Measurements from ENCODE around the gene TMCO4.

The TMCO4 gene

DNA sequence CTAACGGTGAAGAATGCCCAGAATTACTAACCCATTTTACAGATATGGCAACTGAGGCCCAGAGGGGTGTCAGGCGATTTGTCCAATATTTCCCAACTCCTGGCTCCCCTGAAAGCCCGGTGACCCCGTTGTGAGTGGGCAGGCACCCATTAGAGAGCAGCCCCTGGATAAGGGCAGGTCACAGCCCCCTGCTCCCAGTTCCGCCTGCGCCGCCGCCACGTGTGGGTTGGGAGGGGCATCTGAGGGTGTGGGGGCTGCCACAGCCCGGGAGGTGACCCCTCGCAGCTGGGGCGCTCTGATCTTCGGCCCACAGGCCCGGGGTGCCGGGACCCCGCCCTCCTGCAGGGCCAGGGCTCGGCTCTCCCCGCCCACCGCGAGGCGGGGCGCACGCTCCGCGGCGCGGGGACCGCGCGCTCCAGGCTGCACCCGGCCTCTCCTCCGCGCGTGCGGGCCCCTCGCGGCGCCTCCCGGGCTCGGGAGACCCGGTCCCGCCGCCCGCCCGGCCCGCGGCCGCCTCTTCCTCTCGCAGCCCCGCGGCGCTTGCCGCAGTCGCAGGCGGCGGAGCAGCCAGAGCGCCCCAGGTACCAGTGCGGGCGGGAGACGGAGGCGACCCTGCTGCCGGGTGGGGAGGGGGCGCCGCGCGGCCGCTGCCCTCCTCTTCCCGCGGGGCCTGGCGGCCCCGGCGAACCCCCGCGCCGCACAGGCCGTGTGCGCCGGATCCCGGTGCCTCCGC, 135.1 kb downstream of the TMCO4 start, which contains the start of gene HTR6 (continued):
- no peak for TF ChIP-seq ZNF391 (tag by site-specific recombination; IDR thresholded peaks at IDR 0.05; ENCODE audit: borderline replicate concordance, low read depth)
- TF ChIP-seq ZNF221 (tag by site-specific recombination; IDR thresholded peaks at IDR 0.05; ENCODE audit: borderline replicate concordance): no peak
- TF ChIP-seq ZNF214 (tag by site-specific recombination; IDR thresholded peaks at IDR 0.05; ENCODE audit: borderline replicate concordance): no peak
- peak; percentile 58; the same call in 1 of the 2 replicates for TF ChIP-seq EGR2 (tag by site-specific recombination; IDR thresholded peaks at IDR 0.05; ENCODE audit: low read depth)
- TF ChIP-seq, protein P1, sequence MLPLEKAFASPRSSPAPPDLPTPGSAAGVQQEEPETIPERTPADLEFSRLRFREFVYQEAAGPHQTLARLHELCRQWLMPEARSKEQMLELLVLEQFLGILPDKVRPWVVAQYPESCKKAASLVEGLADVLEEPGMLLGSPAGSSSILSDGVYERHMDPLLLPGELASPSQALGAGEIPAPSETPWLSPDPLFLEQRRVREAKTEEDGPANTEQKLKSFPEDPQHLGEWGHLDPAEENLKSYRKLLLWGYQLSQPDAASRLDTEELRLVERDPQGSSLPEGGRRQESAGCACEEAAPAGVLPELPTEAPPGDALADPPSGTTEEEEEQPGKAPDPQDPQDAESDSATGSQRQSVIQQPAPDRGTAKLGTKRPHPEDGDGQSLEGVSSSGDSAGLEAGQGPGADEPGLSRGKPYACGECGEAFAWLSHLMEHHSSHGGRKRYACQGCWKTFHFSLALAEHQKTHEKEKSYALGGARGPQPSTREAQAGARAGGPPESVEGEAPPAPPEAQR (tag by site-specific recombination; IDR thresholded peaks at IDR 0.05): no peak
- TF ChIP-seq ZBTB17 (tag by site-specific recombination; IDR thresholded peaks at IDR 0.05): no peak
- TF ChIP-seq ZNF114 (tag by site-specific recombination; IDR thresholded peaks at IDR 0.05): no peak
- no peak for TF ChIP-seq ZNF138 (tag by site-specific recombination; IDR thresholded peaks at IDR 0.05; ENCODE audit: borderline replicate concordance)
- TF ChIP-seq SP2 (tag by site-specific recombination; IDR thresholded peaks at IDR 0.05): peak; percentile 40
- TF ChIP-seq ZNF521 (tag by site-specific recombination; IDR thresholded peaks at IDR 0.05): no peak
- TF ChIP-seq, protein P2, sequence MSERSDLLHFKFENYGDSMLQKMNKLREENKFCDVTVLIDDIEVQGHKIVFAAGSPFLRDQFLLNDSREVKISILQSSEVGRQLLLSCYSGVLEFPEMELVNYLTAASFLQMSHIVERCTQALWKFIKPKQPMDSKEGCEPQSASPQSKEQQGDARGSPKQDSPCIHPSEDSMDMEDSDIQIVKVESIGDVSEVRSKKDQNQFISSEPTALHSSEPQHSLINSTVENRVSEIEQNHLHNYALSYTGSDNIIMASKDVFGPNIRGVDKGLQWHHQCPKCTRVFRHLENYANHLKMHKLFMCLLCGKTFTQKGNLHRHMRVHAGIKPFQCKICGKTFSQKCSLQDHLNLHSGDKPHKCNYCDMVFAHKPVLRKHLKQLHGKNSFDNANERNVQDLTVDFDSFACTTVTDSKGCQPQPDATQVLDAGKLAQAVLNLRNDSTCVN (tag by site-specific recombination; optimal IDR thresholded peaks at IDR 0.05): peak; percentile 36
- no peak for TF ChIP-seq ZNF211 (tag by site-specific recombination; IDR thresholded peaks at IDR 0.05; ENCODE audit: low read depth)
- TF ChIP-seq GLIS1 (tag by site-specific recombination; IDR thresholded peaks at IDR 0.05): peak; percentile 50
- peak; percentile 40; the same call in 1 of the 2 replicates for TF ChIP-seq ZBTB7A (tag by site-specific recombination; IDR thresholded peaks at IDR 0.05; ENCODE audit: low read depth)

DNA sequence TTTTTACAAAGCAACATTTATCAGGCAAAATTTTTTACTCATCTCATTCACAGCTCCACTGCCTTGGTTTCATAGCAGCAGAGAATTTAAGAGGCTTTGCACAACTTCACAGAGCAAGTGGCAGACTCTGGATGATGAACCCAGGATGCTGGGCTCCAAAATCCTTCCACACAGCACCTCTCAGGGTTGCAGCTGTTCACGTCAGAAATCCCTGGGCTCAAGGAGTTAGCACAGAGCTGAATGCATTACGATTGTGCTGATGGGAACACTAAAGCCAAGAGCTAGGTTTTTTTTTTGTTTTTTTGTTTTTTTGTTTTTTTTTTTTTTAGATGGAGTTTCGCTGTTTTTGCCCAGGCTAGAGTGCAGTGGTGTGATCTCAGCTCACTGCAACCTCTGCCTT, 137.4 kb downstream of the TMCO4 start:
- H3K36me3 ChIP-seq (ENCODE audit: control insufficient read depth in 2 of 2, insufficient read depth in 1 of 2, low read length in 2 of 2): no peaks in the 10 kb centered on the region
- H3K4me1 ChIP-seq (ENCODE audit: control insufficient read depth, insufficient read depth, low read length): no peaks in the 10 kb centered on the region
- CTCF ChIA-PET: interaction anchor here (0.6 to 6.0 kb wide), 46 partner anchors 8 to 557 kb away, joined by 3 to 140 read pairs (median 4); partner anchors contain the start of genes AKR7A2 and SLC66A1
- H3K4me3 ChIP-seq (ENCODE audit: low read depth, low read length): no peak overlapping the region
- H3K9me3 ChIP-seq (ENCODE audit: control insufficient read depth, insufficient read depth, low read depth, low read length): no peaks in the 10 kb centered on the region
- no peak for TF ChIP-seq MZF1 (tag by site-specific recombination; IDR thresholded peaks at IDR 0.05; ENCODE audit: borderline replicate concordance)
- TF ChIP-seq ZFP3 (tag by site-specific recombination; IDR thresholded peaks at IDR 0.05; ENCODE audit: low read depth): no peak
- TF ChIP-seq, protein P3, sequence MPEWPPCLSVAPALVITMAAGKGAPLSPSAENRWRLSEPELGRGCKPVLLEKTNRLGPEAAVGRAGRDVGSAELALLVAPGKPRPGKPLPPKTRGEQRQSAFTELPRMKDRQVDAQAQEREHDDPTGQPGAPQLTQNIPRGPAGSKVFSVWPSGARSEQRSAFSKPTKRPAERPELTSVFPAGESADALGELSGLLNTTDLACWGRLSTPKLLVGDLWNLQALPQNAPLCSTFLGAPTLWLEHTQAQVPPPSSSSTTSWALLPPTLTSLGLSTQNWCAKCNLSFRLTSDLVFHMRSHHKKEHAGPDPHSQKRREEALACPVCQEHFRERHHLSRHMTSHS (tag by site-specific recombination; IDR thresholded peaks at IDR 0.05): no peak
- POLR2A ChIA-PET: no interaction called here
- H3K27ac ChIP-seq (ENCODE audit: extremely low read depth, low read depth, low read length): no peak overlapping the region

DNA sequence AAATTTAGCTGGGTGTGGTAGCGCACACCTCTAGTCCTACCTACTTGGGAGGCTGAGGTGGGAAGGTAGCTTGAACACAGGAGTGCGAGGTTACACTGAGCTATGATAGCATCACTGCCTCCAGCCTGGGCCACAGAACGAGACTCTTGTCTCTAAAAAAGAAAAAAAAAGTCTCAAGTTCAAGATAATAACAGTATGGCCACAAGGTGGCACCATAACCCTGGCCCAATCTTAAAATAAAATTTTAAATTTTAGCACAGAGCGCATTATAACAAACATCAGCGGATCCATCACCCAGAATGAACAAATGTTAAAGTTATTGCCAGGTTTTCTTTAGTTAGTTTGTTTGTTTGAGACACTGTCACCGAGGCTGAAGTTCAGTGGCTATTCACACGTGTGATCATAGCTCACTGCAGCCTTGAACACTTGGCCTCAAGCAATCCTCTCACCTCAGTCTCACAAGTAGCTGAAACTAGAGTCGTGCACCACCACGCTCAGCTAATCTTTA, 137.9 kb downstream of the TMCO4 start:
- no peaks in the 10 kb centered on the region for H3K4me1 ChIP-seq (ENCODE audit: control insufficient read depth, insufficient read depth, low read length)
- ChIA-PET CTCF (interaction anchor here (0.6 to 6.0 kb wide), 58 partner anchors 8 to 1396 kb away, joined by 3 to 140 read pairs (median 4); partner anchors contain the start of genes AKR7A2, OTUD3 and SLC66A1), POLR2A (interaction anchor here (0.6 kb wide), 1 partner anchor 22 kb away, joined by 3 read pairs; no protein-coding TSS in a partner anchor)
- H3K27ac ChIP-seq (ENCODE audit: extremely low read depth, low read depth, low read length): no peak overlapping the region
- no peak overlapping the region for H3K4me3 ChIP-seq (ENCODE audit: low read depth, low read length)
- H3K36me3 ChIP-seq (ENCODE audit: control insufficient read depth in 2 of 2, insufficient read depth in 1 of 2, low read length in 2 of 2): no peaks in the 10 kb centered on the region
- no peaks in the 10 kb centered on the region for H3K9me3 ChIP-seq (ENCODE audit: control insufficient read depth, insufficient read depth, low read depth, low read length)
- TF ChIP-seq GLIS2 (tag by site-specific recombination; IDR thresholded peaks at IDR 0.05) (no peak), ZNF157 (tag by site-specific recombination; IDR thresholded peaks at IDR 0.05) (no peak), ZNF16 (tag by site-specific recombination; IDR thresholded peaks at IDR 0.05; ENCODE audit: low read depth) (no peak), ZNF626 (tag by site-specific recombination; IDR thresholded peaks at IDR 0.05) (no peak), ZNF776 (tag by site-specific recombination; IDR thresholded peaks at IDR 0.05; ENCODE audit: borderline replicate concordance) (no peak), ZNF548 (tag by site-specific recombination; IDR thresholded peaks at IDR 0.05) (no peak)
- TF ChIP-seq, protein P4, sequence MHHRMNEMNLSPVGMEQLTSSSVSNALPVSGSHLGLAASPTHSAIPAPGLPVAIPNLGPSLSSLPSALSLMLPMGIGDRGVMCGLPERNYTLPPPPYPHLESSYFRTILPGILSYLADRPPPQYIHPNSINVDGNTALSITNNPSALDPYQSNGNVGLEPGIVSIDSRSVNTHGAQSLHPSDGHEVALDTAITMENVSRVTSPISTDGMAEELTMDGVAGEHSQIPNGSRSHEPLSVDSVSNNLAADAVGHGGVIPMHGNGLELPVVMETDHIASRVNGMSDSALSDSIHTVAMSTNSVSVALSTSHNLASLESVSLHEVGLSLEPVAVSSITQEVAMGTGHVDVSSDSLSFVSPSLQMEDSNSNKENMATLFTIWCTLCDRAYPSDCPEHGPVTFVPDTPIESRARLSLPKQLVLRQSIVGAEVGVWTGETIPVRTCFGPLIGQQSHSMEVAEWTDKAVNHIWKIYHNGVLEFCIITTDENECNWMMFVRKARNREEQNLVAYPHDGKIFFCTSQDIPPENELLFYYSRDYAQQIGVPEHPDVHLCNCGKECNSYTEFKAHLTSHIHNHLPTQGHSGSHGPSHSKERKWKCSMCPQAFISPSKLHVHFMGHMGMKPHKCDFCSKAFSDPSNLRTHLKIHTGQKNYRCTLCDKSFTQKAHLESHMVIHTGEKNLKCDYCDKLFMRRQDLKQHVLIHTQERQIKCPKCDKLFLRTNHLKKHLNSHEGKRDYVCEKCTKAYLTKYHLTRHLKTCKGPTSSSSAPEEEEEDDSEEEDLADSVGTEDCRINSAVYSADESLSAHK (tag by site-specific recombination; IDR thresholded peaks at IDR 0.05): no peak
- TF ChIP-seq, protein P5, sequence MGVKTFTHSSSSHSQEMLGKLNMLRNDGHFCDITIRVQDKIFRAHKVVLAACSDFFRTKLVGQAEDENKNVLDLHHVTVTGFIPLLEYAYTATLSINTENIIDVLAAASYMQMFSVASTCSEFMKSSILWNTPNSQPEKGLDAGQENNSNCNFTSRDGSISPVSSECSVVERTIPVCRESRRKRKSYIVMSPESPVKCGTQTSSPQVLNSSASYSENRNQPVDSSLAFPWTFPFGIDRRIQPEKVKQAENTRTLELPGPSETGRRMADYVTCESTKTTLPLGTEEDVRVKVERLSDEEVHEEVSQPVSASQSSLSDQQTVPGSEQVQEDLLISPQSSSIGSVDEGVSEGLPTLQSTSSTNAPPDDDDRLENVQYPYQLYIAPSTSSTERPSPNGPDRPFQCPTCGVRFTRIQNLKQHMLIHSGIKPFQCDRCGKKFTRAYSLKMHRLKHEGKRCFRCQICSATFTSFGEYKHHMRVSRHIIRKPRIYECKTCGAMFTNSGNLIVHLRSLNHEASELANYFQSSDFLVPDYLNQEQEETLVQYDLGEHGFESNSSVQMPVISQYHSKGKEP (tag by site-specific recombination; IDR thresholded peaks at IDR 0.05): no peak
